WERI-Rb-1 (cell line): Measurements from ENCODE around the gene MXD3.

Source experiments
- DNase-seq: peaks from one replicate; pipeline ENCODE4 v3.0.0-alpha.2; 2020
- H3K27ac ChIP-seq: fragments of 250-450 bp; sonication (Bioruptor Pico); 2 replicates; pipeline ENCODE4 v1.5.1; 2020; ENCODE audit warnings: mild to moderate bottlenecking, moderate library complexity
- H3K27me3 ChIP-seq: fragments of 250-450 bp; sonication (Bioruptor Pico); 2 replicates; pipeline ENCODE4 v1.5.1; 2021; ENCODE audit warnings: mild to moderate bottlenecking, low read depth, moderate library complexity; ENCODE audit not compliant: insufficient read depth, severe bottlenecking
- H3K36me3 ChIP-seq: fragments of 250-450 bp; sonication (Bioruptor Pico); 2 replicates; pipeline ENCODE4 v1.5.1; 2020; ENCODE audit warnings: mild to moderate bottlenecking, moderate library complexity
- H3K4me3 ChIP-seq: 2 replicates; pipeline ENCODE4 v1.5.1; 2011; ENCODE audit warnings: low read depth, mild to moderate bottlenecking, control low read depth, low read length
- H3K9me3 ChIP-seq: fragments of 250-450 bp; sonication (Bioruptor Pico); 2 replicates; pipeline ENCODE4 v1.5.1; 2021; ENCODE audit warnings: mild to moderate bottlenecking, moderate library complexity; ENCODE audit not compliant: severe bottlenecking
- CTCF ChIP-seq: IDR thresholded peaks from 2 replicates; pipeline ENCODE4 v1.5.1; 2011; ENCODE audit warnings: low read depth, mild to moderate bottlenecking, control low read depth, inconsistent platforms, low read length

Gene MXD3

GRCh38 chr5:177353093-177353492, 41.4 kb upstream of the MXD3 start:
- DNase-seq, result no peak
- no peaks in the 10 kb centered on the region; the same call in 1 of the 2 replicates for H3K36me3 ChIP-seq
- no peaks in the 10 kb centered on the region for H3K27me3 ChIP-seq
- H3K27ac ChIP-seq, result no peak overlapping the region
- no peak for TF ChIP-seq CTCF
- no peak overlapping the region for H3K4me3 ChIP-seq
- no peaks in the 10 kb centered on the region for H3K9me3 ChIP-seq

DNA sequence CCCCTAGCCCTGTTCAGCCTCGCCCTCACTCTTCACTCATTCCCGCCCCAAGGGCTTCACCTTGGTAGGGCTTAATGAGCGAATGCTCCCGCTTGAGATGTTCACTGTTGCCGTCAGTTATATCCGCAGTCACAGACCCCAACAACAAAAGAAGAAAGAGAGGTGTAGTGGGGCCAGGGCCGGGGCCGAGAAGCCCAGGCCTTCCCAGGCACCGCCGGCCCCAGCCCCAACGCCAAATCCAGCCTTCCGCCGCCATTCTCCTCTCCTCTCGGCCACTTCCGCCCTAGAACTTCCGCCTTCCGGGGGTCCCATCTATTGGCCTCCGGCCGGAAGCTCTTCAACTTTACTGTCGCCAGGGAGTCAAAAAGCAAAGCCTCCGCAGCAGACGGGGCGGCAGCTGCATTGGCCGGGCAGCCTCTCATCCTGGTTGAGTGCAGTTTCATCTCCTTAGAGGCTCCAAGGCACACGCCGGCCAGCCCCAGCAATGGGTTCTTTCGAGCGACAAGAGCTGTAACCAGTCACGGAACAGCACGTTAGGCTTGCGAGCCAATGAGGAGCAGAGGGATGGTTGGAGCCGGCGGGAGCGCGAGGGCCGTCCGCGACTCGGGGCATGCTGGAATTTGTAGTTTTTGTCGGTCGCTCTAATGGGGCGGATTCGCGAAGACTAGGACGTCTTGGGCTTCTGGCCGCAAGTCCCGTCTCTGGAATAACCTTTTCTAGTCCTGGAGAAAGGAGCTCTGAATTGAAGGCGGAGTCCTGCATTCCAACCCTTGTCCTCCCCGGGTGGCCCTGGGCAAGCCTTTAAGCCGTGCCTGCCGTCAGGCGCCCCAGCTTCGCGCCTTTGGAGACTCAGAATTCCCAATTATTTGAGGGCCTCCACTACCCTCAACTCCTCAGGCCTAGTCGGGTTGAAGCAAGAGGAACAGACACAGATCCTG, 40.0 kb upstream of the MXD3 start, which contains the start of gene LMAN2:
Gene LMAN2, minus strand, starts transcription at position 277 of the 938 bp plus-strand sequence. Its CDS starts 21 bp downstream, at position 256.
- Histone ChIP-seq H3K27ac (peak within 1 kb of the TSS; percentile 86), H3K4me3 (peak within 1 kb of the TSS; percentile 93), H3K9me3 (no peaks in the 10 kb centered on the region), H3K27me3 (no peaks in the 10 kb centered on the region), H3K36me3 (no peaks in the 10 kb centered on the region; the same call in 1 of the 2 replicates)
- DNase-seq, result peak; percentile 84
- no peak for TF ChIP-seq CTCF

DNA sequence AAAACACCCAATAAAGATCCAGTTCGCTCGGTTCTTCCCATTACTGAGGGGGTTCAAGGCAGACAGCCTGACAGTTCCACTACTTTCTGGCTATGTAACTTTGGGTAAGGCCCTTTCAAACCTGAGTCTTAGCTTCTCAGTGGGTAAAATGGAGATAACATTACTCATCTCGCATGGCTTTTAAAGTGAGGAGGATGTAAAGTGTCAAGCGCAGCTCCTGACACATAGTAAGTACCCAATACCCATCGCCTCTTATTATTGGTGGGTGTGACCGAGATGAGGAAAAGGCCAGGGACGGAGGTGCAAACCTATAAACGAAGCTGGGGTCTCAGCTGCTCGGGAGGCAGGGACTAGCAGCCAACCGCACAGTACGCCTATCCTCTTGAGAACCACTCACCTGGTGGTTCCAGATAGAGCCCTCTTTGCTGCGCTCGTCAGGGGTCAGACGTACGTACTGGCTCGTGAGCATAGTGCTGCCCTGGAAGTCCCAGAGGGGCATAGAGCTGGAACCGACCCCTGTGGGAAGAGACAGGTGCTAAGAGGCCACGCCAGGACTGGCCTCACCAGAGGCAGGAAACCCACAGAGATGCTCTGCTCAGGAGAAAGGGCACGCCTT, 39.2 kb upstream of the MXD3 start:
- peak overlapping the region; percentile 93 for H3K4me3 ChIP-seq
- H3K27ac ChIP-seq, result peak overlapping the region; percentile 86
- TF ChIP-seq CTCF, result no peak
- H3K36me3 ChIP-seq, result no peaks in the 10 kb centered on the region; the same call in 1 of the 2 replicates
- DNase-seq, result no peak
- H3K9me3 ChIP-seq, result no peaks in the 10 kb centered on the region
- no peaks in the 10 kb centered on the region for H3K27me3 ChIP-seq

DNA sequence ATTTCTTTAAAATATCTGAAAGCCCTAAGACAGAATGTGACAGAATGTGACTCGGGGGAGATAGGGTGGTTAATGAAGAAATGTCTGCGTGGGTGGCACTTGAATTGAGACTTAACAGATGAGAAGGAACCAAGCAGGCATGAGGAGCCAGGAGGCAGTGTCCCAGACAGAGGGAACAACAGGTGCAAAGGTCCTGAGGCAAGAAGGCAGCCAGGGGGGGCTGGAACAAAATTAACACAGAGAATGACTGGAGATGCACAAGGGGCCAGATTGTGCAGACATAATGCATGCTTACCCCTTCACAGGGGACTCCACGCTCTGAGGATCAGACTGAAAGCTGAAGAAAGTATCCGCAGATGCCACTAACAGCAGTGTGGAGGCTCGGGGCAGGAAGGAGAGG, 38.1 kb upstream of the MXD3 start:
- H3K4me3 ChIP-seq, result no peak overlapping the region
- H3K27ac ChIP-seq, result no peak overlapping the region
- H3K9me3 ChIP-seq, result no peaks in the 10 kb centered on the region

DNA sequence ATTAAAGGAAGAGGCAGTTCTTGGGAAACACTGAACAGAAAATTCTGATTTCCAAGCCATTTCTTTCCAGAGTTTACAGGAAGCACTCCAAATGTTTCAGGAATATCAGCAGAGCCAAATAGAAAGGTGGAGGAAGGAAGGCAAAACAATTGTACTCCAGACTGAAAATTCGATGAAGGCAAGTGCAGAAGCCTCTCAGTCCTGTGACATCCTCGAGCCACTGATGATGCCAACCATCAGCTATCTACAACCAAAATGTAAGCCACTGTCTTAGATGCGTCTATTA, 37.6 kb upstream of the MXD3 start:
- Histone ChIP-seq H3K9me3 (no peaks in the 10 kb centered on the region), H3K4me3 (no peak overlapping the region), H3K36me3 (no peaks in the 10 kb centered on the region; the same call in 1 of the 2 replicates), H3K27ac (no peak overlapping the region), H3K27me3 (no peaks in the 10 kb centered on the region)
- no peak for DNase-seq
- no peak for TF ChIP-seq CTCF

More for the DNA sequence above, 38.1 kb upstream of the MXD3 start:
- no peaks in the 10 kb centered on the region for H3K27me3 ChIP-seq
- no peaks in the 10 kb centered on the region; the same call in 1 of the 2 replicates for H3K36me3 ChIP-seq
- DNase-seq, result no peak
- no peak for TF ChIP-seq CTCF
